ENCODE measurements around the gene PCNT.

- TF ChIP-seq CTCF (IDR thresholded peaks at IDR 0.05; ENCODE audit: insufficient read depth, low read length, poor library complexity, severe bottlenecking): no peak
- no peak for TF ChIP-seq EZH2phosphoT487 (conservative IDR thresholded peaks at IDR 0.05; ENCODE audit: low read length)
These were observed 98.0 kb downstream of the PCNT start for GRCh38 chr21:46421756-46422555.

Measured in SU-DHL-6 (cell line).